Mucosa of descending colon (tissue), 3 donors: ENCODE results near the gene KCNG1. TPM values are rescaled to one million over a fixed set of nuclear protein-coding genes. Genes with fewer than 3 reads are reported as not detected.

Source experiments
- ATAC-seq: fragments of 200-7000 bp; cut with Tn5 transposase; one replicate; pipeline ENCODE4 v1.9.1; 2020; ENCODE audit warnings: mild to moderate bottlenecking, moderate library complexity
- DNase-seq, 3 donors: peaks; one replicate each; pipeline ENCODE4 v3.0.0-alpha.2; 2020
- H3K36me3 ChIP-seq: fragments of 200-600 bp; one replicate; pipeline ENCODE4 v1.8.0; 2021; ENCODE audit warnings: low read depth, mild to moderate bottlenecking
- H3K4me1 ChIP-seq: fragments of 200-600 bp; one replicate; pipeline ENCODE4 v1.8.0; 2021; ENCODE audit warnings: low read depth, mild to moderate bottlenecking
- H3K4me3 ChIP-seq: fragments of 200-600 bp; one replicate; pipeline ENCODE4 v1.8.0; 2021; ENCODE audit warnings: mild to moderate bottlenecking
- H3K9me3 ChIP-seq: fragments of 200-600 bp; one replicate; pipeline ENCODE4 v1.8.0; 2021; ENCODE audit warnings: mild to moderate bottlenecking
- CTCF ChIP-seq: fragments of 200-600 bp; IDR thresholded peaks from one replicate; pipeline ENCODE4 v1.8.0; 2022; ENCODE audit warnings: antibody characterized with exemption, mild to moderate bottlenecking
- intact Hi-C, 2 donors: fragments of 100-400 bp; cut with DNase I in 1 of 2; cut with micrococcal nuclease in 1 of 2; formaldehyde crosslinking; loops; one replicate each; pipeline versions ENCODE4 v1.11.0 to v1.11.1; 2022; cut with DNase I, micrococcal nuclease
- total RNA-seq, 3 donors: library from RNA; stranded (reverse); fragmentation: NEBNext Ultra II Directional in 2 of 3; extraction: Animal tissue kit (Norgen Biotek cat#: 25700) in 2 of 3; gene quantifications; one replicate each; pipeline versions ENCODE4 v1.2.1 to v1.2.4, GENCODE V29; 2021 to 2023
- donor health status: DM: no; HTN: no; CAD: no; lungs with moderate emphysema.
- donor health status: DM: no; HTN: no; CAD: no.
- donor health status: DM: no; HTN: yes; CAD: no.

KCNG1 gene
- total RNA-seq, 3 donors from 2014 or later, result 6.3 to 16.9 (median 7.2) TPM

- Histone ChIP-seq H3K4me3 (no peak overlapping the region), H3K9me3 (no peaks in the 10 kb centered on the region), H3K36me3 (no peaks in the 10 kb centered on the region), H3K4me1 (peaks cover 4% of the 10 kb centered on the region)
- DNase-seq (no peak), ATAC-seq (no peak)
- no peak for TF ChIP-seq CTCF
- intact Hi-C loops, result no loop called here
Observed at GRCh38 chr20:51013577-51014330, 9.2 kb downstream of the KCNG1 start.

- Histone ChIP-seq H3K9me3 (no peaks in the 10 kb centered on the region), H3K36me3 (no peaks in the 10 kb centered on the region), H3K4me1 (peaks cover 6% of the 10 kb centered on the region), H3K4me3 (no peak overlapping the region)
- intact Hi-C loops, result no loop called here
- ATAC-seq (no peak), DNase-seq (no peak)
- TF ChIP-seq CTCF, result no peak
Observed at GRCh38 chr20:51012357-51012756, 10.6 kb downstream of the KCNG1 start.

GRCh38 chr20:51011479-51011878 lies 11.4 kb downstream of the KCNG1 start:
- H3K4me1 ChIP-seq, result peaks cover 6% of the 10 kb centered on the region
- no peak for TF ChIP-seq CTCF
- DNase-seq, result no peak
- no peaks in the 10 kb centered on the region for H3K36me3 ChIP-seq
- no peak for ATAC-seq
- intact Hi-C loops, result no loop called here
- no peaks in the 10 kb centered on the region for H3K9me3 ChIP-seq
- no peak overlapping the region for H3K4me3 ChIP-seq

GRCh38 chr20:51010932-51011331 lies 12.0 kb downstream of the KCNG1 start:
- no peak for TF ChIP-seq CTCF
- no peak for DNase-seq
- Histone ChIP-seq H3K4me3 (no peak overlapping the region), H3K9me3 (no peaks in the 10 kb centered on the region), H3K36me3 (no peaks in the 10 kb centered on the region), H3K4me1 (peaks cover 6% of the 10 kb centered on the region)
- intact Hi-C loops, result no loop called here
- no peak for ATAC-seq

- H3K36me3 ChIP-seq, result no peaks in the 10 kb centered on the region
- DNase-seq (no peak), ATAC-seq (no peak)
- intact Hi-C loops, result no loop called here
- TF ChIP-seq CTCF, result no peak
- H3K4me3 ChIP-seq, result no peak overlapping the region
- peaks cover 6% of the 10 kb centered on the region for H3K4me1 ChIP-seq
- H3K9me3 ChIP-seq, result no peaks in the 10 kb centered on the region
Observed at GRCh38 chr20:51010043-51010365, 12.9 kb downstream of the KCNG1 start.
